Endothelial cell of umbilical vein (primary cell): Measurements from ENCODE around the gene PID1.

Experiments
- CTCF ChIP-seq, 2 donors: IDR thresholded peaks; 1 replicate in 1 of 2; 2 replicates in 1 of 2; pipeline ENCODE4 v1.5.1; 2011; ENCODE audit warnings: low read length in 2 of 2, mild to moderate bottlenecking in 2 of 2, moderate library complexity in 2 of 2, control low read depth in 1 of 2, inconsistent platforms in 1 of 2, low read depth in 1 of 2; ENCODE audit not compliant: insufficient read depth in 1 of 2; ENCODE audit errors: extremely low read depth in 1 of 2
- EZH2 ChIP-seq: IDR thresholded peaks from 2 replicates; pipeline ENCODE4 v1.6.1; 2012; ENCODE audit warnings: borderline replicate concordance, low read depth, mild to moderate bottlenecking, moderate library complexity, low read length, inconsistent platforms; ENCODE audit not compliant: severe bottlenecking
- FOS ChIP-seq: IDR thresholded peaks from 2 replicates; pipeline ENCODE4 v1.6.1; 2011; ENCODE audit warnings: mild to moderate bottlenecking, low read length, moderate library complexity, borderline replicate concordance; ENCODE audit not compliant: insufficient read depth
- MAX ChIP-seq: IDR thresholded peaks from 2 replicates; pipeline ENCODE4 v1.6.1; 2011; ENCODE audit not compliant: insufficient read depth, insufficient read length
- MYC ChIP-seq: IDR thresholded peaks from one replicate; pipeline ENCODE4 v1.6.1; 2011; ENCODE audit warnings: mild to moderate bottlenecking, low read depth, low read length
- POLR2A ChIP-seq: IDR thresholded peaks from 2 replicates; pipeline ENCODE4 v1.6.1; 2012; ENCODE audit warnings: low read depth, mild to moderate bottlenecking, control low read depth, low read length
- POLR2AphosphoS5 ChIP-seq: IDR thresholded peaks from 2 replicates; pipeline ENCODE4 v1.6.1; 2012; ENCODE audit warnings: low read depth, mild to moderate bottlenecking, control low read depth, low read length, moderate library complexity; ENCODE audit not compliant: insufficient read depth

- TF ChIP-seq EZH2 (no peak), CTCF (IDR thresholded peaks at IDR 0.05; ENCODE audit: extremely low read depth in 1 of 2, insufficient read depth in 1 of 2, low read depth in 1 of 2, low read length in 2 of 2) (no peak), POLR2A (no peak), FOS (no peak), MAX (no peak), POLR2AphosphoS5 (no peak), MYC (no peak)
Measured at GRCh38 chr2:229235131-229235914, 35.8 kb downstream of the PID1 start.
